Smooth muscle cell (in vitro differentiated cells): Measurements from ENCODE around the gene HIPK2. TPM values are rescaled to one million over a fixed set of nuclear protein-coding genes. Genes with fewer than 3 reads are reported as not detected.

Experiments used
- DNase-seq: peaks from one replicate; lab custom pipeline; 2025; ENCODE audit not compliant: unreplicated experiment; lab: John Stamatoyannopoulos, UW
- H2AFZ ChIP-seq: fragments of 200-600 bp; sonication (generic); 2 replicates; pipeline ENCODE4 v1.6.0; 2016; ENCODE audit warnings: antibody characterized with exemption, low read depth, mild to moderate bottlenecking
- H3F3A ChIP-seq: fragments of 200-600 bp; sonication (generic); 2 replicates; pipeline ENCODE4 v1.6.0; 2017; ENCODE audit warnings: antibody characterized with exemption, low read depth
- H3K27ac ChIP-seq: fragments of 200-600 bp; sonication (generic); 2 replicates; pipeline ENCODE4 v1.5.1; 2016; ENCODE audit warnings: low read depth, mild to moderate bottlenecking
- H3K27me3 ChIP-seq: fragments of 200-600 bp; sonication (generic); 2 replicates; pipeline ENCODE4 v1.6.1; 2016; ENCODE audit warnings: low read depth, mild to moderate bottlenecking
- H3K36me3 ChIP-seq: fragments of 200-600 bp; sonication (generic); 2 replicates; pipeline ENCODE4 v1.5.1; 2016; ENCODE audit warnings: low read depth
- H3K4me1 ChIP-seq: fragments of 200-600 bp; sonication (generic); 2 replicates; pipeline ENCODE4 v1.5.1; 2016; ENCODE audit warnings: low read depth
- H3K4me2 ChIP-seq: fragments of 200-600 bp; sonication (generic); 2 replicates; pipeline ENCODE4 v1.6.0; 2016; ENCODE audit warnings: mild to moderate bottlenecking
- H3K4me3 ChIP-seq: fragments of 200-600 bp; sonication (generic); 2 replicates; pipeline ENCODE4 v1.5.1; 2016; ENCODE audit warnings: mild to moderate bottlenecking
- H3K79me2 ChIP-seq: fragments of 200-600 bp; sonication (generic); 2 replicates; pipeline ENCODE4 v1.6.0; 2016; ENCODE audit warnings: low read depth, mild to moderate bottlenecking
- H3K9ac ChIP-seq: fragments of 200-600 bp; sonication (generic); 2 replicates; pipeline ENCODE4 v1.6.0; 2016; ENCODE audit warnings: low read depth
- H3K9me3 ChIP-seq: fragments of 200-600 bp; sonication (generic); replicated peaks from 2 replicates; pipeline ENCODE4 v1.5.1; 2016; ENCODE audit warnings: low read depth
- H4K20me1 ChIP-seq: fragments of 200-600 bp; sonication (generic); 2 replicates; pipeline ENCODE4 v1.6.0; 2016; ENCODE audit warnings: low read depth
- WGBS: methylation state at CpG from one replicate; pipeline ENCODE4 v1.1.7; 2016; ENCODE audit warnings: low lambda C conversion rate; 5-methylcytosine and 5-hydroxymethylcytosine counted together
- polyA plus RNA-seq: library from polyadenylated mRNA; unstranded; fragments of >200 nt; fragmentation: Nextera tagmentation; extraction: Ambion mirVana; gene quantifications from 2 replicates; pipeline ENCODE4 v1.2.1, GENCODE V29; 2016
- total RNA-seq: library from RNA; depleted of rRNA; stranded (reverse); fragments of >200 nt; gene quantifications from 2 replicates; pipeline ENCODE4 v1.2.3, GENCODE V29; 2014
- TF ChIP-seq, protein P1 (sequence below): fragments of 200-600 bp; sonication (generic); IDR thresholded peaks from 2 replicates; pipeline ENCODE4 v1.5.1; 2017; ENCODE audit warnings: borderline replicate concordance, mild to moderate bottlenecking, antibody characterized with exemption; ENCODE audit not compliant: insufficient read depth, poor library complexity, severe bottlenecking

HIPK2 gene
- total and polyA plus RNA-seq, 2 experiments from 2014 or later, result 3.0 to 11.2 TPM

DNA sequence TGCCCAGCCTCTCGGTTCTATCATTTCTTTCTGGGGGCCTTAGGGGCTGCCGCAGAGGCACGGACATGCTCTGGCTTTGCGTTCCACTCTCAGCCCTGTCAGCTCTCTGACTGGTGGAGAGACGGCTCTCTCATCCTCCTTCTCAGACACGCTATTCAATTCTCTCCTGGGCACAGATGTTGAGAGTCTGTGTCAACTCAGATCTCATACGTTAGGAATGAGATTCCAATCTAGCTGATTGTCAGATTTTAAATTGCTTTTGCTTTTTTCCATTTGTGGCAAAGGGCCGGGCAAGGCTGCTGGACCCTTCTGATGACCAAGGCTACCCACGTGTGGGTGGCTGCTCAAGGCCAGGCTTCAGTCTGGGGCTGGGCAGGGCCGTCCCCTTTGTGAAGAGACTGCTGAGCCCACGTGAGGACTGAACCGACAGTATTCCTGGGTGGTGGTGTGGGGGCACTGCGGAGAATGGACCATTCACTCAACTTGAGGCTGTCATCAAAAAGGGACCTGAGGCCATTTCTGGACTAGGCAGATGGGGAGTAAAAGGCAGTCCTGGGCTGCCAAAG, 182.8 kb downstream of the HIPK2 start:
- Histone ChIP-seq H3K27ac (no peak overlapping the region), H4K20me1 (no peaks in the 10 kb centered on the region), H3K36me3 (peaks cover 15% of the 10 kb centered on the region), H3K4me2 (no peak overlapping the region), H3K4me3 (no peak overlapping the region), H3K9me3 (no peaks in the 10 kb centered on the region), H3K27me3 (no peaks in the 10 kb centered on the region), H3F3A (no peaks in the 10 kb centered on the region), H2AFZ (no peak overlapping the region), H3K79me2 (no peaks in the 10 kb centered on the region), H3K4me1 (no peaks in the 10 kb centered on the region), H3K9ac (no peak overlapping the region)
- 92% methylated on average over 13 of the region's 13 CpGs for WGBS
- TF ChIP-seq, protein P1, sequence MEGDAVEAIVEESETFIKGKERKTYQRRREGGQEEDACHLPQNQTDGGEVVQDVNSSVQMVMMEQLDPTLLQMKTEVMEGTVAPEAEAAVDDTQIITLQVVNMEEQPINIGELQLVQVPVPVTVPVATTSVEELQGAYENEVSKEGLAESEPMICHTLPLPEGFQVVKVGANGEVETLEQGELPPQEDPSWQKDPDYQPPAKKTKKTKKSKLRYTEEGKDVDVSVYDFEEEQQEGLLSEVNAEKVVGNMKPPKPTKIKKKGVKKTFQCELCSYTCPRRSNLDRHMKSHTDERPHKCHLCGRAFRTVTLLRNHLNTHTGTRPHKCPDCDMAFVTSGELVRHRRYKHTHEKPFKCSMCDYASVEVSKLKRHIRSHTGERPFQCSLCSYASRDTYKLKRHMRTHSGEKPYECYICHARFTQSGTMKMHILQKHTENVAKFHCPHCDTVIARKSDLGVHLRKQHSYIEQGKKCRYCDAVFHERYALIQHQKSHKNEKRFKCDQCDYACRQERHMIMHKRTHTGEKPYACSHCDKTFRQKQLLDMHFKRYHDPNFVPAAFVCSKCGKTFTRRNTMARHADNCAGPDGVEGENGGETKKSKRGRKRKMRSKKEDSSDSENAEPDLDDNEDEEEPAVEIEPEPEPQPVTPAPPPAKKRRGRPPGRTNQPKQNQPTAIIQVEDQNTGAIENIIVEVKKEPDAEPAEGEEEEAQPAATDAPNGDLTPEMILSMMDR, result no peak
- DNase-seq, result no peak

DNA sequence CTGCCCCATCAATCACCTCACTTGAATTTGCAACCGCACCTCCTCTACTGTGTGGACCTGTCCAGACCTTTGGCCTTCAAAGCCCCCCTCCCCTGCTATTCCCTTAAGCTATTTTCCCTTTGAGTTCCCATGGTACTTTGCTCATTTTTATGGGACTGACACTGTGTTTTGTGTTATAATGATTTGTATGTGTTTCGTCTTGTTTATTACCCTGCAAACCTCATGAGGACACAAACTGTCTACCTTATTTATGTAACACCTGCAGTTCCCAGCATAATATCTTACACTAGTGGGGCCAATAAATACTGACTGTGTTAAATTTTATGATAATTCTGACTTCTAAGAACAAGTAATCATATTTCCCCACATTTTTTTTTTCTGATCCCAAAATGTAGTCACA, 183.7 kb downstream of the HIPK2 start:
- Histone ChIP-seq H3K4me3 (no peak overlapping the region), H3K4me1 (no peaks in the 10 kb centered on the region), H3K9me3 (no peaks in the 10 kb centered on the region), H3K27ac (no peak overlapping the region), H3K27me3 (no peaks in the 10 kb centered on the region), H3K4me2 (no peak overlapping the region), H3F3A (no peaks in the 10 kb centered on the region), H4K20me1 (no peaks in the 10 kb centered on the region), H3K36me3 (peaks cover 15% of the 10 kb centered on the region), H3K79me2 (no peaks in the 10 kb centered on the region), H2AFZ (no peak overlapping the region), H3K9ac (no peak overlapping the region)
- DNase-seq, result no peak
- TF ChIP-seq, protein P1, result no peak
- 97% methylated on average over 2 of the region's 2 CpGs for WGBS

GRCh38 chr7:139592801-139593461, 184.9 kb downstream of the HIPK2 start:
- no peak overlapping the region for H3K4me2 ChIP-seq
- no peaks in the 10 kb centered on the region for H4K20me1 ChIP-seq
- no peak overlapping the region for H2AFZ ChIP-seq
- no peaks in the 10 kb centered on the region for H3K27me3 ChIP-seq
- H3F3A ChIP-seq, result no peaks in the 10 kb centered on the region
- no peaks in the 10 kb centered on the region for H3K9me3 ChIP-seq
- no peak overlapping the region for H3K9ac ChIP-seq
- TF ChIP-seq, protein P1, result no peak
- no peak overlapping the region for H3K4me3 ChIP-seq
- no peaks in the 10 kb centered on the region for H3K4me1 ChIP-seq
- no peak overlapping the region for H3K27ac ChIP-seq
- H3K36me3 ChIP-seq, result peaks cover 14% of the 10 kb centered on the region
- WGBS, result 93% methylated on average over 4 of the region's 4 CpGs
- H3K79me2 ChIP-seq, result no peaks in the 10 kb centered on the region
- no peak for DNase-seq

DNA sequence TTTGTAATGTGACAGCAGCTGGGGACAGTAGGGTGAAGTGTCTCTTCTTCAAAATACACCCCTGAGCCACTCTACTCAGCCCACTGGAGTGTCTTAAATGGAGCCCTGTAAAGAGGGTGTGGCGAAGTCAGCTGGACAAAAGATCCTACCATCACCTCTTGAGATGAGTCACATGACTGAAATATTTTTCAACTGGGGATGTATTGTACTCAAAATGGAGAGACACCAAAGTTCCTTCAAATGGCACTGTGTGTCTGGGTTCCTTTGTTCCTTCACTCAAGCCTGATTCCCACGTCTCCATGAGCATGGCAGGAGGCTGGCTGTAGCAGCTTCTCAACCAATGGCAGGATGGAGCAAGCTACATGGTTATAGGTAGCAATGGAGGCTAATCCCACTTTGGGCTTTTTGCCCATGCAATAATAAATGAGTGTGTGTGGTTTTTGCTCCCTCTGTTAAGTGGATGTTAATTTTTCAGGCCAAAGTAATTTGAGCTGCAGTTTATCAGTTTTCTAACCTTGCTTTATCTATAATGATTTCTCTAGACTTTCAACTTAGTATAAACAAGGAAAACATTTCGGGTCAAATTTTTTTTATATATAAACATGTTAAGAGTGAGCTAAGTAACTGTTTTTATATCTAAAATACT, 186.1 kb downstream of the HIPK2 start:
- DNase-seq, result no peak
- Histone ChIP-seq H3K9me3 (no peaks in the 10 kb centered on the region), H3K9ac (no peak overlapping the region), H3K27me3 (no peaks in the 10 kb centered on the region), H3K36me3 (peaks cover 8% of the 10 kb centered on the region), H2AFZ (no peak overlapping the region), H3K27ac (no peak overlapping the region), H3K79me2 (no peaks in the 10 kb centered on the region), H3K4me1 (no peaks in the 10 kb centered on the region), H3K4me2 (no peak overlapping the region), H4K20me1 (no peaks in the 10 kb centered on the region), H3K4me3 (no peak overlapping the region), H3F3A (no peaks in the 10 kb centered on the region)
- 94% methylated on average over 3 of the region's 3 CpGs for WGBS
- TF ChIP-seq, protein P1, result no peak
